Peyer's patch (tissue), 4 donors: ENCODE data around the gene SLC4A1.

Source experiments
- POLR2A ChIP-seq, 2 donors: fragments of 450-650 bp; IDR thresholded peaks; one replicate each; pipeline ENCODE4 v1.5.1; 2017; ENCODE audit warnings: antibody characterized with exemption in 2 of 2, mild to moderate bottlenecking in 2 of 2, moderate library complexity in 2 of 2
- TF ChIP-seq, protein P1 (sequence below), 6 experiments: fragments of 450-650 bp in 4 of 6; fragments of 200-600 bp in 2 of 6; sonication (generic) in 1 of 6; IDR thresholded peaks; one replicate each; pipeline ENCODE4 v1.5.1; 2017 to 2019; ENCODE audit warnings: antibody characterized with exemption in 6 of 6, mild to moderate bottlenecking in 3 of 6, moderate library complexity in 1 of 6

DNA sequence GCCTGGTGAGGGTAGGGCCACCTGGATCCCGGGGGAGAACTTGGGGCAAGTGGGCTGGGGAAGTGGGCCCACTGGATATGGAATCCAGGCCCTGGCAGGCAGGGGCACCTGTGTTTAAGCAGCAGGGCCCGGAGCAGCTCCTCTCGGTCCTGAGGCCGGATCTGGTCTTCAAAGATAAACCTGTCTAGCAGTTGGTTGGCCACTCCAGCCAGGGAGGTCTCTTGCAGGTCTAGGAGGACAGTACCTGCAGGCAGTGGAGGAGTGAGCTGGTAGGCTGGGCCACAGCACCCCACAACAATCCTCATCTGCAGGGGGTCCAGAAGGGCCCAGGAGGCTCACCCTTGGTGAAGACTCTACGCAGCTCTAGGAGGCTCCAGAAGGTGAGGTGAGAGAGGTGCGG is 7.6 kb downstream of the SLC4A1 start:
- TF ChIP-seq, protein P1, sequence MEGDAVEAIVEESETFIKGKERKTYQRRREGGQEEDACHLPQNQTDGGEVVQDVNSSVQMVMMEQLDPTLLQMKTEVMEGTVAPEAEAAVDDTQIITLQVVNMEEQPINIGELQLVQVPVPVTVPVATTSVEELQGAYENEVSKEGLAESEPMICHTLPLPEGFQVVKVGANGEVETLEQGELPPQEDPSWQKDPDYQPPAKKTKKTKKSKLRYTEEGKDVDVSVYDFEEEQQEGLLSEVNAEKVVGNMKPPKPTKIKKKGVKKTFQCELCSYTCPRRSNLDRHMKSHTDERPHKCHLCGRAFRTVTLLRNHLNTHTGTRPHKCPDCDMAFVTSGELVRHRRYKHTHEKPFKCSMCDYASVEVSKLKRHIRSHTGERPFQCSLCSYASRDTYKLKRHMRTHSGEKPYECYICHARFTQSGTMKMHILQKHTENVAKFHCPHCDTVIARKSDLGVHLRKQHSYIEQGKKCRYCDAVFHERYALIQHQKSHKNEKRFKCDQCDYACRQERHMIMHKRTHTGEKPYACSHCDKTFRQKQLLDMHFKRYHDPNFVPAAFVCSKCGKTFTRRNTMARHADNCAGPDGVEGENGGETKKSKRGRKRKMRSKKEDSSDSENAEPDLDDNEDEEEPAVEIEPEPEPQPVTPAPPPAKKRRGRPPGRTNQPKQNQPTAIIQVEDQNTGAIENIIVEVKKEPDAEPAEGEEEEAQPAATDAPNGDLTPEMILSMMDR (IDR thresholded peaks at IDR 0.05): no peak
- TF ChIP-seq POLR2A (IDR thresholded peaks at IDR 0.05): no peak
